Right lung (tissue), 5 donors: ENCODE measurements around the gene YPEL2. TPM values are rescaled to one million over a fixed set of nuclear protein-coding genes. Genes with fewer than 3 reads are reported as not detected.
A peak's percentile ranks its signal among the peaks of the same experiment; 100 is the strongest.

ENCODE experiments used
- DNase-seq, 2 donors: peaks; one replicate each; pipeline ENCODE4 v3.0.0-alpha.2; 2013
- polyA plus RNA-seq, 5 donors: library from polyadenylated mRNA; unstranded; fragments of 120-200 nt; gene quantifications; one replicate each; pipeline versions ENCODE4 v1.2.1 to v1.2.3, GENCODE V29; 2013; ENCODE audit warnings: inconsistent platforms in 1 of 5, low replicate concordance in 1 of 5; ENCODE audit not compliant: insufficient read length in 5 of 5, insufficient read depth in 1 of 5

Gene YPEL2
- polyA plus RNA-seq, 5 donors: 15.3 to 19.8 (median 18.6) TPM

DNA sequence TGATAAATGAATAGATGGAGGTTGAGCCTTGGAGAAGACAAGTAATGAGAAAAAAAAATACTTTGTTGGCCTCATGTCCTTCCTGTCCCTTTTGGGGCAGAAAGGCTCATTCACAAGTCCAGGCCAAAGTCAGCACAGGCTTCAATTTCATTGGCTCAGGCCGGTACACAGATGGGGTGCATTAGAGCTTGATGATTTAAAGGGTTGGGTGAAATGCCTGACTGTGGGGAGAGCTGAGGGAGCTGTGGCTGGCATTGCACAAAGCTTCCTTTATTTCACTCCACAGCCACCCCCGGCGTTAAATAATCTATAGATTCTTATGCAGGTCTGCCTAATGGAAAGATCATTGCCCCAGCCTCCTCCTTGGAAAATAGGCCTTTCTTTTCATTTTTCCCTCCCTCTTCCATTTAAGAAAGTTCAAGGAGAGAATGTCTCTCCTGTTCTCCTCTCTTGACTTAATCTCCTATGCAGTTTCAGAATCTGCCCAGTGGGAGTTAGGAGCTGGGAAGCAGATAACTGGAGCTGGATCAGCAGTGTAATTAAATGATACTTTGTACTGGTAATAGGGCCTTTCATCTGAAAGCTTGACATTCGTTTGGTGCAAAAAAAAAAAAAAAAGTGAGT is 24.4 kb downstream of the YPEL2 start:
- no peak for DNase-seq

DNA sequence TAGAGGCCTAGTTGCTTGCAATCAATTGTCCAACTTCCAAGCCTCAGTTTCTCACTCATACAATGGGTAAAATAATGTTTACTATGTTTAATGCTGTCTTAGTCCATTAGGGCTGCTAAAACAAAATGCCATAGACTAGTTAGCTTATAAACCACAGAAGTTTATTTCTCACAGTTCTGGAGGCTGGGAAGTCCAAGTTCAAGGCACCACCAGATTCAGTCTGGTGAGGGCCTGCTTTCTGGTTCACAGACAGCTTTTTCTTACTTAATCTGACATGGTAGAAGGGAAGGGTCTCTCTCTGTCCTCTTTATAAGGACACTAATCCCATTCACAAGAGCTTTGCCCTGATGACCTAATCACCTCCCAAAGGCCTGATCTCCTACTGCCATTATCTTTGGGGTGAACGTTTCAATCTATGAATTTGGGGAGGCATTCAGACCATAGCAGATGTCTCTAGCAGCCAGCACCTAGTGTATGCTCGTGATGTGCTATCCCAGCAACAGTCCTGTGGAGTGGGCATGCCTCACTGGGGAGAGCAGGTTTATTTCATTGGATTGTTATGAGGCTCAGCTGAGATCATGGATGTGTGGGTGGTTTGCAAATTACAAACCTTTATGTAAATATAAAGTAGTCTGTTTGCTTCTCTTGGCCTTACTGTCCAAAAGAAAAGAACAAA is 25.2 kb downstream of the YPEL2 start:
- DNase-seq: no peak

DNA sequence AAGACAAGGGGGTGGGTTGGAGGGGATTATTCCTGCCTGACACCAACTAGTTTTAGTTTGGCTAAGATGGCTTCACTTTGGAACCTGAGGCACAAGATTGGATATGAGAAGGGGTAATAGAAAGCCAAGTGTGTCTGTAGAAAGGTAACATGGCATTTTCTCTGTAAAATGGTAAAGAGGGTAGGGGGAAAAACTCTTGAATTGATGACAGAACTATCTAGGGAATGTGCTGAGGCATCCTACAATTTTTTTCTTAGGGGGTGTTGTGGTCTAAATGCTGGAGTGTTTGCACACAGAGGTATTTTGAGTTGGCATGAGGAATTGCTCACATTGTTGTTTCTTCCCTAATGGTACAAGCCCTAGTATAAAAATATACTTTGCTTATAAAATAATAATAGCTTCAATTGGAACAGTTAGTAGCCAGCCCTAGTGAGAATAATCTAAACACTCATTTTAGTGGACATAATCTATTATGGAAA is 25.8 kb downstream of the YPEL2 start:
- DNase-seq: no peak

DNA sequence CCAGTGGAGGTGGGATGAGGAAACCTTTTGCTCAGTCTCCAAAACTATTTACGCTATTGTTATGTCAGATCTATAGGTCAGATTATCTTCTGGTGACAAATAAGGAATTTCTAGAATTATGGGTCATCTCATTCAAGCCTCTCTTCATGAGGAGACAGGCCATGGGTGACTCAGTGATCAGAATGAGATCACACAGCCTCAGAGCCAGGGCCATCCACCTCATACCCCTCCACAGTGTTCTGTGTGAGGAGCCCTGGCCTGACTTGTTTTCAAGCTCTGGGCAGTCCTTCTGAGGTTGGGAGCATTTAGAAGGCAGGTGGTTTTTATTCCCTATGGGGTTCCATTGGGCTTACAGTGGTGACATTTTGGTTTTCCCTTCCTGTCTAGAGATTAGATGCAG is 26.5 kb downstream of the YPEL2 start:
- DNase-seq: no peak

DNA sequence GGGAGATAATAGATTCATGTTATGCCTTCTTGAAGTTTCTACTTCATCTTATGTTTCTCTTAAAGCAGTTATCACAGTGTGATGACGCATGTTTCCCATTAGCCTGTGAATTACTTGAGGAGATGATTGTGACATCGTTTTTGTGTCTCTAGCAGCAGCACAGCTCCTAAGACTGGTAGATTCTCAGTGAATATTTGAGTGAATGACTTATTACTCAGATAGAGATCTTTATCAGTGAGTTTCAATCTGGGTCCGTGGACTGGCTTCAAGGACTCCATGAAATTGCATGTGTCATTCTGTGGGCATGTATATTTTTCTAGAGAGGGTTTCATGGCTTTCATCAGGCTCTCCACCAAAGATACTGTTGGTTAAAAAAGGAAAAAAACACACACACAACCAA is 29.9 kb downstream of the YPEL2 start:
- DNase-seq: no peak

DNA sequence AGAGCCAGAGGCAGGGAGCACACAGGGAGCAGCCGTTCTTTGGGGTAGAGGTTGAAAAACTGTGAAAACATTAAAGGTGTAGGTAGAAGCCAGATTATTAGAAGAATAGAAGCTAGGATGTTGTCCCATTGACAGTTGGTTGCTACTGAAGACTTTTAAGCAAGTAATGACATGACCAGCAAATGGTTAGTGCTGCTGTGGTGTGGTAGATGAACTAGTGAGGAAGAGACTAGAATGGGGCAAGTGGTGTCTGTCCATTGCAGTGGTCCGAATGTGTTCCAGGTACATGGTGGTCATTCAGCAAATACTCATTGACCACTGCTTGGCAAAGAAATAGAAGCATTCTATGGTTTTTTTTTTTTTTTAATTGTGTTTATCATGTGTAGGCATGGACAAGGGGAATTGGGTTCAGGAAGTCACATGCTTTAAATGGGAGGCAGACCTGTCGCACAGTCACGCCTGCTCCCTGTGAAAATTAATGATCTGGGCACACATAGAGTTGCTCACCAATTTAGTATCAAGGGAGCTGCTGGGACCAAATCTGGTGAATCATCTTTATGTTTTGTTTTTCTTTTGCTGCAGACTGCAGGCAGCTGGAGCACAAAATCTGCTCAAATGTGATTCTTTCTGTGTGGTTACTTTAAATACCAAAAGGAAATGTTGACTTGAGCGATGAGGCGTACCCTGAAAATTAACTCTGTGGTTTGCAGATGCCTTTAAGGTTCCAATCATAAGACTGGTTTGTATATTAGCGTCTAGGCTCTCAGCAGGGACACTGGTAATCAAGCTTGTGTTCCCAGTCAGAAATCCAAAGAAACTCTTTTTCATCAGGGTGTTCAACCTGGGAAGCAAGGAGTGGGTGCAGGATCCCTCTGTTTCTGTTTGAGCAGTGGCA is 30.7 kb downstream of the YPEL2 start:
- no peak for DNase-seq

DNA sequence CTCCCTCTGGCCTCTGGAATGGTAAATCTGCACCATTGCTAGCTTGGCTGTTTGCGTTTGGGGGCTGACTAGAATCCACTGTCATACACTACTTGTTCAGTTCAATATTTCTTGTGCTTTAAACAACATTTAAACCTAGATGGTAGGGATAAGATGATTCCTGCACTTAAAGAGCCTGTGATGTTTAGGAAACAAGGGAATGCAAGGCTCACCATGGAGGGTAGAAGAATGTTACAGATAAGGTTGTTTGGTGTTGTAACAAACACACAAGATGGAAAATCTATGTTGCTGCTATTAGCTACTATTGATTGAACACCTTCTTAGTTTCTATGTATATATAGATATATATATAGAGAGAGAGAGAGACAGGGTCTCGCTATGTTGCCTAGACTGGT is 31.4 kb downstream of the YPEL2 start:
- no peak for DNase-seq

DNA sequence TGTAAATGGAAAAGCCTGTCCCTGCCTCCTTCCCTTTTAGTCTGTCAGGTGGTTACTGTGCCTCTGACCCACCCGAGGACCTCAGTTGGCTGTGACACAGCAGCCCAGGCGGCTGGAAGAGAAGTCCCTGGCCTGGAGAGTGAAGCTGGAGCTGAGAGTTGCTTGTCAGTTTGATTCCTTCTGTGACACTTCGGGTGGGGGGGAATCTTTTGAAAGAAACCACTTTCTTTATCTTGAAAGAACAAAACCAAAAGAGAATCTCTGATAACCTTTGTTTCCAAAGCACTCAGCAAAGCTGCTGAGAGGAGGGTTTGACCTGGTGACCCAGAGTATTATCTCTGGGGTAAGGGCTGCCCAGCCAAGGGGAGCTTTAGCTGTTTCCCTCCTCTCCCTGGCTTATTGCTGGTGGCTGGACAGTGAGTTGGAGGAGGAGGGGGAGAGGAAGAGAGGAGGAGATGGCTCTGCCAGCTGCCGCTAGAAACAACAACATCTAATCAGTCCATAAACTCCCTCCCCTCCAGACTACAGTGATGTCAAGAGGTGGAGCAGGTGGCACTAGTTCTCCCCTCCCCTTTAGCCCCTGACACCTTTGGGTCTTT is 34.0 kb downstream of the YPEL2 start:
- no peak for DNase-seq

DNA sequence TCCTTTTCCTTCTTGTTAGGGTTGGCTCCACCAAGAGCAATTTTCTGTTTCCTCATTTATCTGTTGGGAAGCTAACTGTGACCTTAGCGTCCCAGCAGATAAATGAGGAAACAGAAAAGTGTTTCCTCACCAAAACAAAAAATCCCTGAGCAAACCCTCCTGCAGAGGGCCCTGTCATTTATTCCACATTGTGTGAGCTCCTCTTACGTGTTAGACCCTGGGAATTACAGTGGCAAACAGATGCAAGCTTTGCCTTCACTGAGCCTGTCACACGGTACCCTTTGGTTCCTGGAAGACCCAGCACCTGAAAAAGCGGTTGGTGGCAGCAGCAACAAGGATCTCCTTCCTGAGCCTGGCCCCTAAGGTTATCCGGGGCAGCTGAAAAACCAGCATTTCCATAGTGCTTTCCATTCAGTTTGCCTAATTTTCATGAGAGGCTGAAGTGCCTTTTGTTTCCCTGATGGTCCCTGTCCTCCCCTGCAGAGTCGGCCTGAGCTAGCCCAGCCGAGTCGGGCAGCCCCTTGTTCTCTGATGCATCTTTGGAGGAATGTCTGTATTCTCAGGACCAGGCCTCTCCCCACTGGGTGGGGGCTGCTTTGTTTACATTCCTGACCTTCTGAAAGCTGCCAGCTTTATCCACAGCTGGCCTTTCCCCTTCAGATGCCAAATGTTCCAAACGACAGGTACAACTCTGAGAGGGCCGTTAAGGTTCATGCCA is 34.7 kb downstream of the YPEL2 start:
- DNase-seq: no peak

DNA sequence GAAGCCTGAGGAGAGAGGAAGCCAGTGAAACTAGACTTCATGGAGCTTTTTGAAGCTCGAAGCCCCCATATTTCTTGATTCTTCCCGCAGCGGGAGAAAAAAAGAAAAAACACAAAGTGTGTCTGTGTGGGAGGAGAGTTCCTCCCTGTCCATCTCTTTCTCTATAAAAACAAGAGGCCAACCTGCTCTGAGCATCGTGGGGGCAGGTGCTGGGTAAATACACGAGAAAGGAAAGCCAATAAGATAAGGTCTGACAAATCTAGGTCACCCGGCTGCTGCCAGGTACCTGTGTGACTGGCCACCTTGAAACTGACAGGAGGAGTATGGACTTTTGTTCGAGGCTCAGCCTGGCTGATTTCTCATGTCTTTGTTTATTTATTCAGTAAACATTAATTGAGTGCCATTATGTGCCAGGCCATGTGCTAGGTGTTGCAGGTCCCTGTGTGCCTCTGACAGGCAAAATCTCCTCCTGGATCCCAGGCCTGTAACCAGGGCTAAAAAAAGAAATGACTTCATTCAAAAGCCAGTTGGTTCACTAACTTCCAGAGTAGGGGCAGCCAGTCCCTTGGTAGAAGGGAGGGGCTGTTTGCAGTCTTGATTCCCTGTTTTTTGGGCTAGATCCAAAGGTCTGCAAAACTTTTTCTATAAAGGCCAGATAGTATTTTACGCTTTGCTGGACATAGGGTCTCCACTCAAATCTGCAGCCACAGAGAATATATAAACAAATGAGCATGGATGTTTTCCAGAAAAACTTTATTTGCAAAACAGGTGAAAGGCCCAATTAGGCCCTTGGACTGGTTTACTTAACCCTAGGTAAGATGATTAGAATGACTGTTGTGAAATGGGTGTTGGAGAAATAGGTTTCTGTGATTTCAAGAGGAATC is 35.6 kb downstream of the YPEL2 start:
- DNase-seq: peak; percentile 54 to 57

DNA sequence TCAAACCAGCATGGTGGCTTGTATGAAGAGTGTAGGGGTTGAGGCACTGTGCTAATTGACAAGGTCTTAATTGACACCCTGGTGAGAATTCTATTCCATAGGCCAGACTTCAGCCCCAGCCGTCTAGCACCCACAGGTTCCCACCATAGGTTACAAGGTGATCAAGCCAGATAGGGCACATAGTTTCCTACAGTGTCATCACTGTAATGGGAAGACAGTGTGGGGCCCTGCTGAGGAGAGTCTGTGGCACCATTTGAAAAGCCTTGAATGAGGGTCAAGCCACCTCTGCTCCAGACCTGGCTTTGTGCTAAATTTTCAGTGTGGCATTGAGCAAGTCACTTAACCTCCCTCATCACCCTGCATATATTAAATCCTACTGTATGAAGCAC is 36.2 kb downstream of the YPEL2 start:
- DNase-seq: no peak

DNA sequence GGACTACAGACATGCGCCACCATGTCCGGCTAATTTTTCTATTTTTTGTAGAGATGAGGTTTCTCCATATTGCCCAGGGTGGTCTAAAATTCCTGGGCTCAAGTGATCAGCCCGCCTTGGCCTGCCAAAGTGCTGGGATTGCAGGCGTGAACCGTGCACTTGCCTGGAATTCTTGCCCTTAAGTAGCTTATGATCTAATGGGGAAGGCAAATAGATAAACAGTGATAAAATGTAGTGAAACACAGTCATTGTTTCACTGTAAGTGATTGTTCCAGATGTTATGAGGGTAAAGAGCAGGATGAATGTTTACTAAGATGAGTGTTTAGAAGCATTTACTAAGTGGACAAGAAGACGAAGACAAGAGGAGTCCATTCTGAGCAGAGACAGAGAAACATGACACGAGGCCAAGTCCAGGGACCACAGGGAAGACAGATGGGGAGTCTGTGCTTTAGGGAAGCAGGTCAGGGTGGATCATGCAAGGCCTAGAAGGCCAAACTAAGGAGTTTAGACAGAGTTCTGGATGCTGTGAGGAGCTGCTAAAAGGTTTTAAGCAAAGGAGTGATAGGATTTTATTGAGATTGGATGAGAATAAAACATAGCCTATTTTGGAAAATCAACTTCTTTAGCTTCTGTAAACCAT is 36.9 kb downstream of the YPEL2 start:
- no peak for DNase-seq

DNA sequence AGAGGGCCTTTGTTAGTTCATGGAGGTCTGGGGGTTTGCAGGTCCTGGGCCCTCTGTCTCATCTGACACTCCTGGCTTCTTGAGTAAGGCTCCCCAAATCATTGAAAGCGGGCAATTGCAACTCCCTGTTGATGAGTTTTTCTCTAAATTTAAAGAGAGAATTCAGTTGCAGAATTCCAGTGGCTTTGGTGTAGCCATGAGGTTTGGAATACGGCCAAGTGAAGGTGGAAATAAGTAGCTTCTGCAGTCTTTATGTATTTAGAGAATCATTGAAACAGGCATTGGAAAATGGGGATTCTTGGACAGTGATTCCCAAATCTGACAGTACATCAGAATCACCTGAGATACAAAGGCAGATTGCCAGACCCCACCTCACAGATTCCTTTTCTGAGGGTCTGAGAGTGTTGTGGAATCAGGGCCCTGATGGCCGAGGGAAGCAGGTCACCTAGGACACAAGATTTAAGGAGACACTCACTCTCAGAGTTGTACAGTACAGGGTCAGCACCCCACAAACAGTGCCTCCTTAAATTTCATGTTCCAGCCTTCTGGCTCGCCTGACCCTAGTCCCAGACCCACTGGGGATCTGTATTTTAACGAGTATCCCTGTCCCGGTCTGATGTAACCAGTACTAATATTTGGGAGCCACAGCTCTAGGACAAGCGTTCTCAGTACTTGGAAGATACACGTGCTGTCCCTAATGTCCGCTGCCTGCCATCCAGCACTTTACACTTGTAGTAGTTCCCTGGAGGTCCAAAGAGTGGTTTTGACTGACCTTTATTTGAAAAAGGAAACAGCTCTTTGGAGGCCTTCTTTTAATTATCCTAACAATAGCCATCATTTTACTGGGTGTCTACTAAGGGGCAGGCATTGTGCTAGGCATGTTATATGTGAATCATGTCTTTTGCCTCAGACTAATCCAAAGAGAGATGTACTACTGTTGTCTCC is 37.8 kb downstream of the YPEL2 start:
- no peak for DNase-seq

DNA sequence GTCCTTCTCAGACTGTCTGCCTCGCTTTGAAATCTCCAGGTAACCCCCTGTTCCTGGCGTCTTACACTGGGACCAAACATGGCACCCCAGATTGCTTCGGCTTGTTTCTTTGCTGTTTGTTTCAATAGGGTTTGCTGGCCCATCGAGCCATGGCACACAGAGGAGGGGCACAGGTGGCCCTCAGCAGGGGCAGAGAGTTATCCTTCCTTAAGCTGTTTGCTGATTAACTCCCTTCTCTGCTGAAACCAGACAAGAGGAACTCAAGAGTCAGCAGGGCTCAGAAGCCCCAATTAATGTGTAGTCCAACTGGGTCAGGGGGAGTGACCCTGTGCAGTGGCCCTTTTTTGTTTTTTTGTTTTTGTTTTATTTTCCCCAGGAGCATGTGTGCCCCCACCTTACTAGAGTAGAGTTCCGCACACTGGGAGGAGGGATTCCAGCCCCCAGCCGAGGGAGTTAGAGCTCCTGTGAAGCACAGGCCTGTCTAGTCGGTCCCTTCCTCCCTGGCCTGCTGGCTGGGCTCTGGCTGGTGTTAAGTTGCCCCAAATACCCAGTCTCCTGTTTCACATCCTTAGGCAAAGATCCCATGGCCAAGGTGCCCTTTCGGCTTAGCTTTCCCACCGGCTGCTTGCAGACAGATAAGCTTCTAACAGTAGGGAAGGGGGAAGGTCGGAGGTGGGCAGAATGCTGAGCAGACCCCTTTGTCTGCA is 39.3 kb downstream of the YPEL2 start:
- no peak for DNase-seq

DNA sequence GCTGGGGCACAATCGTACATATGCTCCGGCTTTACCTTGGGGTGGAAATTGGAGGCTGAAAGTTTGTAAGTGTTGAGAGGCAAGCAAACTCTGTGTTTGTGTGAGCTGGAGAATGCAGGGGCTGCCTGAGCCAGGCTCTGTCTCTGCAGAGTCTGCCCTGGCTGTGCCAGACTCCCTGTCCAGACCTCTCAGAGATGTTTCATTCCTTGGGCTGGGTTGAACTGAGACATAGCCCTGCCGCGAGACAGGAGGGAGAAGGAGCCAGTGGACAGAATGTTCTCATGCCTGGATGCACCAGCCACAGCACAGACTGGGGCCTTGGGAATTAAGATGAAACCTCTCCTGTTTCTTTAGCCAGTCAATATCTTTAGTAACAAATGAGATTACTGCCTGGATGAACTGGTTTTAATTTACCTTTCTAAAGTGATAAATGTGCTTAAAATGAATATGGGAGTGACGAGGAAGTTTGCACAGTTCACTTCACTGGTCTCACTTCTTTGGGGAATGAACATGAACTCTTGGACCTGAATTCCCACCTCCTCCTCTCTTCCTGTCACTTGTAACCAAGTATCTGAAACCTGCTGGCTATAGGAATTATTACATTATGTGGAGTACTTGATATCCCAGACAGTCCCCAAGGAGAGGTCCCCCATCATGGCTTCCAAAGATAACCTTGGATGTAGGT is 40.1 kb downstream of the YPEL2 start:
- DNase-seq: no peak

DNA sequence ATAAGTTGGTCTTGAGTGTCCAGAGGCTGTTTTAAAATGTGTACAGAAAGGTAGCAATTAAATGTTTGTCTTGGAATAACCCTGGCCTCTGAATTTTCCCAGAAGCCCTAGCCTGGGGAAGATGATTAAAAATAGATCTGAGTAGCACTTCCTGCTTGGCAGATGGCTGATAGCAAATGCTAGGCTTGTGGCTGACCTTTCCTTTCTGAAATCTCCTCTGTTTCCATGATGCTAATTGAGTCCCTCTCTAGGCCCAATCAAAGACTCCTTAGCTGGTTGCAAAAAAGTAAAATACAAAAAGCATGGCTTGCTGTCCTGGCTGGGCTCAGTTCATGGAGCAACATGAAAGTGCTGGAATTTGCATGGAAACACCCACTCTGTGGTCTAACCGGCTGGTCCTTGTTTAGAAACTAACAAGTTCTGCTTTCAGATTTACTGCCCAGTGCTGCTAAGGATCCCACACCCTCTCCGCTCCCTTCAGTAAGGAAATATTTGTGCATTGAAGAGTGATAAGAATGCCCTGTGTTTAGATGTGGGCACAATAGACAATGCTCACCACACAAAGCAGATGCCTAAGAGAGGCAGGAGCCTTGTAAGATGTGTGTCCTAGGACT is 40.8 kb downstream of the YPEL2 start:
- DNase-seq: peak; percentile 60 to 70

DNA sequence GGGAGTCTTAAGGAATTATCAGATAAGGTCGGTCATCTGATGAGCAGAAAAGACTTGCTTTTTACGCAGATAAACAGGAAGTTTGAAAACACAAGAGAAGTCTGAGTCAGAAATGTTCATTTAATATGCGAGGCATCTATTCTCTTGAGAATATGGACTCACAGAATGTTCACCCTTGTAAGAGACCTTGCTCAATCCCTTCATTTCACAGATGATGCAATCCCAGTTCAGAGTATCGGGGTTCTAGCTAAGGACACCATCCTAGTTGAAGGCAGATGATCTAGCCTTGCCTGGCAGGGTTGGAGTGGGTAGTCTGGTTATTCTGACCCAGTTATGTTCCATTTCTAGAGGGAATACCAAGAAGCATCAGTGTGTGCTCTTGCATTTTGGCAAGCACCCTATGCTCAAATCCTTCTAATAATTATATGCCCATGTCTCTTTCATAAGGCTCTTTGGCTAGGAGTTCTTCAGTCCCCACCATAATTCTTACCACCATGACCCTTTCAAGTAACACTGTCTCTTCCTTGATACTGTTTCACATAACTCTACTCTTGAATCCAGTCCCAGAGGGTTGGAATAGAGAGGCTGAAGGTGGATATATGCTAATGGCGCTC is 42.5 kb downstream of the YPEL2 start:
- no peak for DNase-seq
